HepG2 (cell line): Measurements from ENCODE around the gene OR1F1. TPM values are rescaled to one million over a fixed set of nuclear protein-coding genes. Genes with fewer than 3 reads are reported as not detected.

Source experiments
- ATAC-seq: fragments of 200-7000 bp; cut with Tn5 transposase; 3 replicates; pipeline ENCODE4 v1.9.1; 2020; ENCODE audit warnings: mild to moderate bottlenecking, moderate library complexity
- BruUV-seq: library from RNA; stranded (reverse); fragments of 400-500 nt; replicated peaks from 2 replicates; lab custom pipeline; 2021; lab: Mats Ljungman, UMichigan
- CTCF ChIA-PET: fragments of 300-600 bp; formaldehyde crosslinking; extraction: SDS; loops from one replicate; lab custom pipeline; 2021; ENCODE audit warnings: low total read pairs, inconsistent platforms, low intra/inter-chr PET ratio; lab: Yijun Ruan, JAX
- POLR2A ChIA-PET: fragments of 350-600 bp; sonication (Branson Sonifier 250); formaldehyde crosslinking; loops from one replicate; lab custom pipeline; 2020; ENCODE audit warnings: antibody characterized with exemption, inconsistent platforms; lab: Yijun Ruan, JAX
- DNase-seq: peaks from one replicate; pipeline ENCODE4 v3.0.0-alpha.2; 2015; ENCODE audit warnings: low spot score
- FAIRE-seq: peaks from 3 replicates; lab custom pipeline; 2011; peaks lifted over from hg19 to GRCh38; lab: Jason Lieb, UNC
- H2AFZ ChIP-seq: one replicate; pipeline ENCODE4 v1.6.1; 2011; ENCODE audit warnings: low read length, inconsistent platforms
- H3K27ac ChIP-seq: fragments of 300-600 bp; 3 replicates; pipeline ENCODE4 v1.8.0; 2011; ENCODE audit warnings: mixed run types, mild to moderate bottlenecking, mixed read lengths, low read length, inconsistent platforms; ENCODE audit not compliant: insufficient read depth; ENCODE audit errors: extremely low read length
- H3K27me3 ChIP-seq, 2 experiments: fragments of 200-600 bp in 1 of 2; 2 replicates in 1 of 2; 3 replicates in 1 of 2; pipeline versions ENCODE4 v1.6.0 to v1.8.0; 2011; ENCODE audit warnings: low read length in 2 of 2, mild to moderate bottlenecking in 2 of 2, moderate library complexity in 2 of 2, inconsistent platforms in 1 of 2; ENCODE audit not compliant: insufficient read depth in 2 of 2, control insufficient read depth in 1 of 2
- H3K36me3 ChIP-seq, 2 experiments: fragments of 200-600 bp in 1 of 2; replicated peaks in 1 of 2; 2 replicates in 1 of 2; 3 replicates in 1 of 2; pipeline versions ENCODE4 v1.5.1 to v1.8.0; 2011; ENCODE audit warnings: low read length in 2 of 2, inconsistent platforms in 1 of 2; ENCODE audit not compliant: insufficient read depth in 2 of 2, control insufficient read depth in 1 of 2
- H3K4me1 ChIP-seq: 2 replicates; pipeline ENCODE4 v1.5.1; 2012; ENCODE audit warnings: low read length, inconsistent platforms; ENCODE audit not compliant: insufficient read depth
- H3K4me2 ChIP-seq: 2 replicates; pipeline ENCODE4 v1.6.0; 2011; ENCODE audit warnings: low read depth, low read length, inconsistent platforms
- H3K4me3 ChIP-seq, 3 experiments: fragments of 200-600 bp in 1 of 3; sonication (generic), shearing (Covaris generic) in 1 of 3; replicated peaks in 1 of 3; 2 replicates each; pipeline ENCODE4 v1.5.1; 2011 to 2016; ENCODE audit warnings: low read length in 3 of 3, inconsistent platforms in 2 of 3, low read depth in 2 of 3, mild to moderate bottlenecking in 2 of 3, control low read depth in 1 of 3, mixed read lengths in 1 of 3; ENCODE audit not compliant: insufficient read depth in 1 of 3
- H3K79me2 ChIP-seq: one replicate; pipeline ENCODE4 v1.6.1; 2011; ENCODE audit warnings: low read length, inconsistent platforms; ENCODE audit not compliant: insufficient read depth
- H3K9ac ChIP-seq: 2 replicates; pipeline ENCODE4 v1.6.0; 2011; ENCODE audit warnings: mild to moderate bottlenecking, low read depth, low read length, inconsistent platforms; ENCODE audit not compliant: insufficient read depth
- H3K9me3 ChIP-seq: 2 replicates; pipeline ENCODE4 v1.5.1; 2012; ENCODE audit warnings: mild to moderate bottlenecking, low read length
- H4K20me1 ChIP-seq: 2 replicates; pipeline ENCODE4 v1.6.0; 2011; ENCODE audit warnings: inconsistent platforms, mild to moderate bottlenecking, low read length, moderate library complexity; ENCODE audit not compliant: insufficient read depth
- SPEN ChIP-seq: sonication (generic); formaldehyde crosslinking; IDR thresholded peaks from 2 replicates; pipeline ENCODE4 v1.5.1; 2020; ENCODE audit warnings: low read depth, mild to moderate bottlenecking, missing genetic modification reagents
- SRF ChIP-seq: IDR thresholded peaks from 2 replicates; pipeline ENCODE4 v1.6.1; 2011; ENCODE audit warnings: mild to moderate bottlenecking, low read depth, low read length, moderate library complexity
- TAF1 ChIP-seq: sonication (generic); formaldehyde crosslinking; IDR thresholded peaks from 2 replicates; pipeline ENCODE4 v1.4.0; 2020; ENCODE audit warnings: missing genetic modification reagents
- TCF12 ChIP-seq, 2 experiments: fragments of 450-650 bp in 1 of 2; sonication (generic) in 1 of 2; formaldehyde crosslinking in 1 of 2; IDR thresholded peaks; 2 replicates each; pipeline versions ENCODE4 v1.6.1 to v1.8.0; 2017 to 2022; ENCODE audit warnings: antibody characterized with exemption in 1 of 2, mild to moderate bottlenecking in 1 of 2, missing genetic modification reagents in 1 of 2, moderate library complexity in 1 of 2
- ZBTB38 ChIP-seq: sonication (generic); formaldehyde crosslinking; IDR thresholded peaks from 2 replicates; pipeline ENCODE4 v1.5.1; 2020; ENCODE audit warnings: mild to moderate bottlenecking, missing genetic modification reagents
- ZNF121 ChIP-seq: sonication (generic); formaldehyde crosslinking; IDR thresholded peaks from 2 replicates; pipeline ENCODE4 v1.5.0; 2020; ENCODE audit warnings: mild to moderate bottlenecking, missing genetic modification reagents
- ZNF460 ChIP-seq: sonication (generic); formaldehyde crosslinking; IDR thresholded peaks from 2 replicates; pipeline ENCODE4 v1.5.1; 2020; ENCODE audit warnings: missing genetic modification reagents, mild to moderate bottlenecking, borderline replicate concordance
- ZNF501 ChIP-seq: sonication (generic); formaldehyde crosslinking; IDR thresholded peaks from 2 replicates; pipeline ENCODE4 v1.5.1; 2020; ENCODE audit warnings: mild to moderate bottlenecking, moderate library complexity, missing genetic modification reagents
- WGBS: methylation state at CpG from one replicate; pipeline ENCODE4 v1.1.6; 2017; ENCODE audit warnings: low lambda C conversion rate; 5-methylcytosine and 5-hydroxymethylcytosine counted together
- in situ Hi-C: cut with HindIII; loops from 2 replicates; pipeline ENCODE4 v1.10.0; 2017; ENCODE audit warnings: low pct_unique_long_range_greater_than_20kb; ENCODE audit not compliant: extremely low pct_ligation_motif_present
- intact Hi-C: fragments of 100-400 bp; cut with micrococcal nuclease; formaldehyde crosslinking; loops from one replicate; pipeline ENCODE4 v1.10.0; 2022; ENCODE audit not compliant: unreplicated experiment
- polyA plus RNA-seq, 8 experiments: library from polyadenylated mRNA; depleted of rRNA in 3 of 8; stranded (reverse) in 7 of 8; unstranded in 1 of 8; fragments of >200 nt; fragmentation: Illumina TruSeq in 4 of 8; extraction: Trizol in 4 of 8; gene quantifications; 2 replicates each; pipeline versions ENCODE4 v1.2.1 to v1.2.3, GENCODE V29; 2011 to 2016; ENCODE audit warnings: low read depth in 4 of 8, missing spikeins in 1 of 8, mixed read lengths in 1 of 8; ENCODE audit not compliant: insufficient read depth in 1 of 8
- total RNA-seq, 5 experiments: library from RNA; depleted of rRNA; stranded (reverse); fragments of >200 nt; fragmentation: Illumina TruSeq; extraction: Trizol; gene quantifications; 2 replicates each; pipeline ENCODE4 v1.2.3, GENCODE V29; 2016; ENCODE audit warnings: low read depth in 1 of 5
- TF ChIP-seq, protein P1 (sequence below): sonication (generic); formaldehyde crosslinking; IDR thresholded peaks from 2 replicates; pipeline ENCODE4 v1.8.1; 2023; ENCODE audit warnings: mild to moderate bottlenecking, missing genetic modification reagents
- TF ChIP-seq, protein P2 (sequence below): sonication (generic); formaldehyde crosslinking; IDR thresholded peaks from 2 replicates; pipeline ENCODE4 v1.5.1; 2020; ENCODE audit warnings: mild to moderate bottlenecking, missing genetic modification reagents, moderate library complexity
- TF ChIP-seq, protein P3 (sequence below): sonication (generic); formaldehyde crosslinking; IDR thresholded peaks from 2 replicates; pipeline ENCODE4 v1.8.0; 2022; ENCODE audit warnings: missing genetic modification reagents, low read depth, mild to moderate bottlenecking, borderline replicate concordance
- TF ChIP-seq, protein P4 (sequence below): sonication (generic); formaldehyde crosslinking; IDR thresholded peaks from 2 replicates; pipeline ENCODE4 v1.9.0; 2022; ENCODE audit warnings: missing genetic modification reagents, mild to moderate bottlenecking, borderline replicate concordance

Gene OR1F1
- total and polyA plus RNA-seq, 2 of the 13 experiments (the other 11 are each of a cell fraction or from before 2014, with no cell fraction given): 0.90 TPM; not detected in 1

DNA sequence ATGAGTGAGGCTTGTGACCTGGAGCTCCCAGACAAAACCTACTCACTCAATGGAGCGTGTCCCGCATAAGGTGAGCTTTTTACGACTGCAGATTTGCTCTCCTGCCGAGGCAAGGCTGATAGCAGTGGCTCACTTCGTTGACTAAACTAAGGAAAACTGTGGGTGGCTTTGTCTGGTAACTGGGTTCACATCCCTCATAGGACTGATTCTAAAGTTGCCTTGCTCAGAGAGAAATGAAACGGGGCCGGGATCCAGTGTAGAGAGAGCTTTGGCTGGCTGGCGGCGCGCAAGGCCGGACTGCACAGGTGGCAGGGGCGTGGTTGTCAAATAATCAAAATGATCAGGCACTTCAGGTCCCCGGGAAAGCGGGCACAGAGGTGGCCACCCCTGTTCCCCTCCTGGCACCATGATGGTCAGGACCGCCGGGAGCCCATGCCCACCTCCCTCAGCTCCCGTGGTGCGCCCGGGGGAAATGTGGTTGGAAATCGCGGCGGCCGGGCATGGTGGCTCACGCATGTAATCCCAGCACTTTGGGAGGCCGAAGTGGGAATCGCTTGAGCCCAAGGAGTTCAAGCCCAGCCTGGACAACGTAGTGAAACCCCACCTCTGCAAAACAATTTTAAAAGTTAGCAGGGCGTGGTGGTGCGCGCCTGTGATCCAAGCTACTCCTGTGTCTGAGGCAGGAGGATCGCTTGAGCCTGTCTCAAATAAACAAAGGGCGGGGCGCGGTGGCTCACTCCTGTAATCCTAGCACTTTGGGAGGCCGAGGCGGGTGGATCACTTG lies 26.6 kb upstream of the OR1F1 start:
- TF ChIP-seq, protein P1, sequence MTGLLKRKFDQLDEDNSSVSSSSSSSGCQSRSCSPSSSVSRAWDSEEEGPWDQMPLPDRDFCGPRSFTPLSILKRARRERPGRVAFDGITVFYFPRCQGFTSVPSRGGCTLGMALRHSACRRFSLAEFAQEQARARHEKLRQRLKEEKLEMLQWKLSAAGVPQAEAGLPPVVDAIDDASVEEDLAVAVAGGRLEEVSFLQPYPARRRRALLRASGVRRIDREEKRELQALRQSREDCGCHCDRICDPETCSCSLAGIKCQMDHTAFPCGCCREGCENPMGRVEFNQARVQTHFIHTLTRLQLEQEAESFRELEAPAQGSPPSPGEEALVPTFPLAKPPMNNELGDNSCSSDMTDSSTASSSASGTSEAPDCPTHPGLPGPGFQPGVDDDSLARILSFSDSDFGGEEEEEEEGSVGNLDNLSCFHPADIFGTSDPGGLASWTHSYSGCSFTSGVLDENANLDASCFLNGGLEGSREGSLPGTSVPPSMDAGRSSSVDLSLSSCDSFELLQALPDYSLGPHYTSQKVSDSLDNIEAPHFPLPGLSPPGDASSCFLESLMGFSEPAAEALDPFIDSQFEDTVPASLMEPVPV: 0 out of 2 replicates have a peak, but pooled peaks have one; percentile 26
- TF ChIP-seq ZNF501 (CRISPR knock-in tag) (0 out of 2 replicates have a peak, but pooled peaks have one; percentile 6), SPEN (peak; percentile 36; the same call in 1 of the 2 replicates), ZNF460 (CRISPR knock-in tag) (no peak), TAF1 (CRISPR knock-in tag) (peak; percentile 27; the same call in 1 of the 2 replicates), ZBTB38 (CRISPR knock-in tag) (peak; percentile 31), ZNF121 (CRISPR knock-in tag) (peak; percentile 79), SRF (no peak), TCF12 (IDR thresholded peaks at IDR 0.05) (no peak), TCF12 (CRISPR knock-in tag; IDR thresholded peaks at IDR 0.05) (0 out of 2 replicates have a peak, but pooled peaks have one; percentile 28)
- TF ChIP-seq, protein P2, sequence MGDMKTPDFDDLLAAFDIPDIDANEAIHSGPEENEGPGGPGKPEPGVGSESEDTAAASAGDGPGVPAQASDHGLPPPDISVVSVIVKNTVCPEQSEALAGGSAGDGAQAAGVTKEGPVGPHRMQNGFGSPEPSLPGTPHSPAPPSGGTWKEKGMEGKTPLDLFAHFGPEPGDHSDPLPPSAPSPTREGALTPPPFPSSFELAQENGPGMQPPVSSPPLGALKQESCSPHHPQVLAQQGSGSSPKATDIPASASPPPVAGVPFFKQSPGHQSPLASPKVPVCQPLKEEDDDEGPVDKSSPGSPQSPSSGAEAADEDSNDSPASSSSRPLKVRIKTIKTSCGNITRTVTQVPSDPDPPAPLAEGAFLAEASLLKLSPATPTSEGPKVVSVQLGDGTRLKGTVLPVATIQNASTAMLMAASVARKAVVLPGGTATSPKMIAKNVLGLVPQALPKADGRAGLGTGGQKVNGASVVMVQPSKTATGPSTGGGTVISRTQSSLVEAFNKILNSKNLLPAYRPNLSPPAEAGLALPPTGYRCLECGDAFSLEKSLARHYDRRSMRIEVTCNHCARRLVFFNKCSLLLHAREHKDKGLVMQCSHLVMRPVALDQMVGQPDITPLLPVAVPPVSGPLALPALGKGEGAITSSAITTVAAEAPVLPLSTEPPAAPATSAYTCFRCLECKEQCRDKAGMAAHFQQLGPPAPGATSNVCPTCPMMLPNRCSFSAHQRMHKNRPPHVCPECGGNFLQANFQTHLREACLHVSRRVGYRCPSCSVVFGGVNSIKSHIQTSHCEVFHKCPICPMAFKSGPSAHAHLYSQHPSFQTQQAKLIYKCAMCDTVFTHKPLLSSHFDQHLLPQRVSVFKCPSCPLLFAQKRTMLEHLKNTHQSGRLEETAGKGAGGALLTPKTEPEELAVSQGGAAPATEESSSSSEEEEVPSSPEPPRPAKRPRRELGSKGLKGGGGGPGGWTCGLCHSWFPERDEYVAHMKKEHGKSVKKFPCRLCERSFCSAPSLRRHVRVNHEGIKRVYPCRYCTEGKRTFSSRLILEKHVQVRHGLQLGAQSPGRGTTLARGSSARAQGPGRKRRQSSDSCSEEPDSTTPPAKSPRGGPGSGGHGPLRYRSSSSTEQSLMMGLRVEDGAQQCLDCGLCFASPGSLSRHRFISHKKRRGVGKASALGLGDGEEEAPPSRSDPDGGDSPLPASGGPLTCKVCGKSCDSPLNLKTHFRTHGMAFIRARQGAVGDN (CRISPR knock-in tag): peak; percentile 51
- TF ChIP-seq, protein P3, sequence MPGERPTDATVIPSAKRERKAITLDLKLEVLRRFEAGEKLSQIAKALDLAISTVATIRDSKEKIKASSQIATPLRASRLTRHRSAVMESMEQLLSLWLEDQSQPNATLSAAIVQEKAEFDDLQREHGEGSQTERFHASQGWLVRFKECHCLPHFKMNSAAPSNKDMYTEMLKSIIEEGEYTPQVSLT (CRISPR knock-in tag): no peak
- TF ChIP-seq, protein P4, sequence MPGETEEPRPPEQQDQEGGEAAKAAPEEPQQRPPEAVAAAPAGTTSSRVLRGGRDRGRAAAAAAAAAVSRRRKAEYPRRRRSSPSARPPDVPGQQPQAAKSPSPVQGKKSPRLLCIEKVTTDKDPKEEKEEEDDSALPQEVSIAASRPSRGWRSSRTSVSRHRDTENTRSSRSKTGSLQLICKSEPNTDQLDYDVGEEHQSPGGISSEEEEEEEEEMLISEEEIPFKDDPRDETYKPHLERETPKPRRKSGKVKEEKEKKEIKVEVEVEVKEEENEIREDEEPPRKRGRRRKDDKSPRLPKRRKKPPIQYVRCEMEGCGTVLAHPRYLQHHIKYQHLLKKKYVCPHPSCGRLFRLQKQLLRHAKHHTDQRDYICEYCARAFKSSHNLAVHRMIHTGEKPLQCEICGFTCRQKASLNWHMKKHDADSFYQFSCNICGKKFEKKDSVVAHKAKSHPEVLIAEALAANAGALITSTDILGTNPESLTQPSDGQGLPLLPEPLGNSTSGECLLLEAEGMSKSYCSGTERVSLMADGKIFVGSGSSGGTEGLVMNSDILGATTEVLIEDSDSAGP (CRISPR knock-in tag): 0 out of 2 replicates have a peak, but pooled peaks have one; percentile 34
- Histone ChIP-seq H3K4me3 (peak overlapping the region; percentile 18 to 53 (median 39)), H3K27ac (peak overlapping the region; percentile 56), H3K79me2 (no peaks in the 10 kb centered on the region), H3K4me2 (peak overlapping the region; percentile 73), H3K9ac (peak overlapping the region; percentile 54; the same call in 1 of the 2 replicates), H3K9me3 (no peaks in the 10 kb centered on the region), H3K4me1 (peaks cover 55% of the 10 kb centered on the region), H2AFZ (peak overlapping the region; percentile 70), H4K20me1 (no peaks in the 10 kb centered on the region), H3K36me3 (no peaks in the 10 kb centered on the region), H3K27me3 (no peaks in the 10 kb centered on the region; a peak in 1 of 5 replicates)
- ATAC-seq: no peak
- WGBS: 73% methylated on average over 29 of the region's 36 CpGs
- POLR2A ChIA-PET: interaction anchor here (0.9 to 5.1 kb wide), 3 partner anchors 10 to 27 kb away, joined by 3 to 51 read pairs (median 3); partner anchors contain the start of gene ZNF213
- in situ Hi-C loops (no loop called here), intact Hi-C loops (no loop called here)
- BruUV-seq: no TSS peak
- no peak for DNase-seq
- CTCF ChIA-PET: no interaction called here
- FAIRE-seq: no peak
